HAP-1 (cell line): ENCODE results near the gene AUTS2.
A peak's percentile ranks its signal among the peaks of the same experiment; 100 is the strongest.

Experiments used
- DNase-seq, 2 experiments: peaks; one replicate each; pipeline ENCODE4 v3.0.0-alpha.2; 2016 to 2020; ENCODE audit warnings: low spot score in 2 of 2
- H3K27me3 ChIP-seq: fragments of 250-450 bp; sonication (Bioruptor Pico); 2 replicates; pipeline ENCODE4 v1.5.1; 2020; ENCODE audit warnings: low read depth, mild to moderate bottlenecking, moderate library complexity
- H3K36me3 ChIP-seq: fragments of 250-450 bp; sonication (Bioruptor Pico); replicated peaks from 2 replicates; pipeline ENCODE4 v1.5.1; 2020; ENCODE audit warnings: mild to moderate bottlenecking
- H3K4me1 ChIP-seq: fragments of 250-450 bp; sonication (Bioruptor Pico); 2 replicates; pipeline ENCODE4 v1.5.1; 2020; ENCODE audit warnings: mild to moderate bottlenecking
- H3K4me3 ChIP-seq: fragments of 250-450 bp; sonication (Bioruptor Pico); 2 replicates; pipeline ENCODE4 v1.5.1; 2020; ENCODE audit warnings: mild to moderate bottlenecking, moderate library complexity
- H3K9me3 ChIP-seq: fragments of 250-450 bp; sonication (Bioruptor Pico); 2 replicates; pipeline ENCODE4 v1.5.1; 2020; ENCODE audit warnings: mild to moderate bottlenecking, moderate library complexity
- in situ Hi-C: fragments of 300-500 bp; cut with MboI; formaldehyde crosslinking; loops from 3 replicates; pipeline ENCODE4 v1.14.3; 2020; ENCODE audit warnings: low sequenced_read_pairs, inconsistent platforms, mixed read lengths

Gene AUTS2

DNA sequence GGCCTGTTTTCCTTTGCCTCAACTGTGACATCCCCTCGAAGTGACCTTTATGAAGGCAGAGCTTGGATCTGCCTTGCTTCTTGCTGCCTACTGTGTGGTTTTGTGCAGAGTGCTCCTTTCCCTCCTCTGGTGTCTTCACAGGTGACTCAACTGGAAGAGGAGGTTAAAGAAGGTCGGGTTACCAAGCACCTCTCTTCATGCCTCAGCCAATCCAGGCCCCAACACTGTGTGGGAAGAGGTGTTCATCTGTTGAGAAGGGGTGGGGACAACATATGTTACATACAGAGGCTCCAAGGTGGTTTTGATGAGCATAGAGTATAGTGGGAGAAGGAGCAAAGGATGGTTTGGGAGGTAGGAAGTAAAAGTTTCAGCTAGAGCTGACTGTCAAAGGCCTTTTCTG is 155.7 kb downstream of the AUTS2 start:
- no peaks in the 10 kb centered on the region for H3K36me3 ChIP-seq
- in situ Hi-C loops = no loop called here
- H3K4me1 ChIP-seq = peaks cover 24% of the 10 kb centered on the region
- DNase-seq = no peak
- no peaks in the 10 kb centered on the region for H3K27me3 ChIP-seq
- no peaks in the 10 kb centered on the region for H3K9me3 ChIP-seq
- no peak overlapping the region for H3K4me3 ChIP-seq

DNA sequence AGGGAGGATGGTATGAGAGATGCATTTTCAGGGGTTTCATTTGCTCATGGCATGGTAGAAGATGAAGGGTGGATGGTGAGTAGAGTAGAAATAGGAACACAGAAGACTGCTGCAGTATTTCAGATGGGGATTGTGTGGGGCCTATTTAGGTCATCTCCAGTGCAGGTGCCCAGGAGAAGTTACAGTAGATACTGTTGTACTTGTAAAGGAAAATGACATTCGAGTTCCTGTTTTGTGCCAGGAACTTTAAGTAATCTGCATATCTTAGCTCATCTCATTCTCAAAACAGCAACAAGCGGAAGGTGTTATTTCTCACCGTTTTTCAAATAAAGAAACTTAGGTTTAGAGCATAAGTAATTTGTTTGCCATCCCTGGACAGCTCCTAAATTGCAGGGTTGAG is 156.2 kb downstream of the AUTS2 start:
- in situ Hi-C loops = no loop called here
- no peak overlapping the region for H3K4me3 ChIP-seq
- H3K36me3 ChIP-seq = no peaks in the 10 kb centered on the region
- H3K27me3 ChIP-seq = no peaks in the 10 kb centered on the region
- peaks cover 24% of the 10 kb centered on the region for H3K4me1 ChIP-seq
- DNase-seq = no peak
- H3K9me3 ChIP-seq = no peaks in the 10 kb centered on the region

DNA sequence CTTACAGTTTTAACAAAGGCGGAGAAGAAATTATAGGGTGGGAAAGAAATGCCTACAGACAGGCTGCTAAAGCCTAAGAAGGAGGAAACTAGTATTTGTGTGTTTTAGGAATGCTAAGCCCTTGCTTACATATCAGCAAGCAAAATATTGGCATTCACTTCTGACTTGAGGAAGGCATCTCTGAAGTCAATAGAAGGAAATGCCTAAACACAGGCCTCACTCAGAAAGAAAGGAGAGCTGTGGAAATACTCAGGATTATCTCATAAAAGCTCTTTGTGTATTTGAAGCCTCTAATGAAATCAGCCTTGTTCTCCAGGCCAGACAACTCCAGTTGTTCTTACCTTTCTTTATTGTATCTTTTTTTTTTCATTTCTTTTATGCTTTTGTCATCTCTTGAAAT is 158.0 kb downstream of the AUTS2 start:
- Histone ChIP-seq H3K36me3 (no peaks in the 10 kb centered on the region), H3K4me1 (peaks cover 21% of the 10 kb centered on the region), H3K9me3 (no peaks in the 10 kb centered on the region), H3K27me3 (no peaks in the 10 kb centered on the region), H3K4me3 (no peak overlapping the region)
- DNase-seq = peak in 1 of 2 experiments; percentile 91
- in situ Hi-C loops = no loop called here

DNA sequence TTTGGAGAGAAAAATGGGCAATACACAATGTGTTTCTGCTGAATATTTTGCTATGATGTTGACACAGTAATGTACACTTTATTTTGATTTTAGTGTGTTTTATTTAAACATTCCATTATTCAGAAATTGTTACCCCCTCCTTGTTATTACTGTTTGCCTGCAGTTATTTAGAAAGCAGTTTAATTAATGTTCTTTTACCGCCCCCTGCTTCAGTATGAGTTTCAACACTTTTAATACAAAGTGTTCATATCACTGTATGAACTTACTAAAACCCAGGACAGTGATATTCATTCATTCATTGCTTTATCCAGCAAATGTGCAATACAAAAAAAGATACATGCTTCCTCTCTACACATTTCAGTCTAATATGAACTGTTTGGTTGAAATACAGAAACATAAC is 159.3 kb downstream of the AUTS2 start:
- H3K36me3 ChIP-seq = no peaks in the 10 kb centered on the region
- no peaks in the 10 kb centered on the region for H3K27me3 ChIP-seq
- no peaks in the 10 kb centered on the region for H3K9me3 ChIP-seq
- in situ Hi-C loops = no loop called here
- H3K4me3 ChIP-seq = no peak overlapping the region
- DNase-seq = no peak
- peaks cover 24% of the 10 kb centered on the region for H3K4me1 ChIP-seq

DNA sequence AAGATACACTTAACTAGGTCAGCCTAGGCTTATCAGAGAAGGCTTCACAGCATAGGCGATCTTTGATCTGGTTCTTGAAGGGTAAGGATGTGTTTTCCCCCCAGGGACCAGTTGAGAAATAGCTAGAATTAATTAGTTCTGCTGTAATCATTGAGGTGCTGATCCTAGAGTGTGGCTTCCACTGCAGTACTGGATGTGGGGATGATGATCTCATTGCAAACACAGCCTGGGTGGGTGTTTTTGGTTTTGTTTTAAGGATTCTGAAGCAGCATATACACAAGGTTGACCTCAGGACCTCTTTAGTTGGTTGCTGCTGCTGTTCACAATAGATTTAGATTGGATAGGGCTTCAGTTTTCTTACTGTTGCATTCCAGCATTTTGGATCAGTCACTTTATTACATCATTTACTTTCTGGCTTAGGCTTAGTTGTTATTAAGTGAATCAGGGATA is 159.7 kb downstream of the AUTS2 start:
- Histone ChIP-seq H3K9me3 (no peaks in the 10 kb centered on the region), H3K27me3 (no peaks in the 10 kb centered on the region), H3K4me3 (no peak overlapping the region), H3K36me3 (no peaks in the 10 kb centered on the region), H3K4me1 (peaks cover 24% of the 10 kb centered on the region)
- DNase-seq = no peak
- in situ Hi-C loops = no loop called here

DNA sequence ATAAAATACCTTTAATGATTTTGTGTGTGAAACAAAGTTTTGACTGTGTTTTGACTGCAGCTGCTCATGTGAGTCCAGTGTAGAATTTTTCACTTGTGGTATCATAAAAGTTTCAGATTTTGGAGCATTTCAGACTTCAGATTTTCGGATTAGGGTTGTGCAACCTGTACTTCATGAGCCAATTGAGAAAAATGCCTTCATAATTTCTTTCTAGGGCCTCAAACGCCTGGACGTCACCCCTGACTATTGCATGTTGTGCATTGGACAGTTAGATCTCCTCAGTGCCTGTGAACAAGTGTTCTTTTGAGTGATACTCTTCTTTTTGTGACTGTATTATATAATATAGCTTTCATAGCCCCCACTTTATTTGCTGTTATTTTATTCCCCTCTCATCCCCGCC is 161.1 kb downstream of the AUTS2 start:
- H3K9me3 ChIP-seq = no peaks in the 10 kb centered on the region
- H3K4me1 ChIP-seq = peaks cover 24% of the 10 kb centered on the region
- no peak for DNase-seq
- H3K4me3 ChIP-seq = no peak overlapping the region
- no peaks in the 10 kb centered on the region for H3K36me3 ChIP-seq
- no peaks in the 10 kb centered on the region for H3K27me3 ChIP-seq
- in situ Hi-C loops = no loop called here

DNA sequence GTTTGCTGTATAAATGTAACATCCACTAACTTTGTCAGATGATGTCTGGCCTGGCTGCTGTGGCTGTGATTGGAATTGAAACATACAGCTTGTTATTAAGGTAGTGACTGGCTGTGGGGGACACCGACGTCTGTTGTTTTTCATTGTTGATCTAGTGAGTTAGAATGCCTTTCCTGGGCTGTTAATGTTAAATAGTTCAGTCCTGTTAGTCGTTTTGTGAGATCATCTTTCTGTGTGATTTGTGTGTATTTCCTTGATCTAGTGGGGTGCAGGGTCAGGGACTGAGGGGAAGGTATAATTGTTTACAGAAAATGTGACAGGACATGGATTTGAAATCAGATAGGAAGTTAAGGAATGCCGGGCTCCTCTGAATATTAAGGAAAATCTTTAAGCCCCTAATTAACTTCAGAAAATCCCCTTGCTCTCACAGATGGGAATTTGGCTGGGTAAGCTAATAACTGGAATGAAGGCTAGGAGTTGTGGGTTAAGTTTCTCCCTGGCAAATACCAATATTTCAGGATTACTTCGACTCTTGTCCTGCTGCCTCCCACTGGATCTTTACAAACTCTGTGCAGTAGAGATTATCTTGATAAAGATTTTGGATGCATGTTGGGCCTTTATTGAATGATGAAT is 163.1 kb downstream of the AUTS2 start:
- Histone ChIP-seq H3K9me3 (no peaks in the 10 kb centered on the region), H3K4me1 (peaks cover 14% of the 10 kb centered on the region), H3K4me3 (no peak overlapping the region), H3K27me3 (no peaks in the 10 kb centered on the region), H3K36me3 (no peaks in the 10 kb centered on the region)
- no peak for DNase-seq
- in situ Hi-C loops = no loop called here

DNA sequence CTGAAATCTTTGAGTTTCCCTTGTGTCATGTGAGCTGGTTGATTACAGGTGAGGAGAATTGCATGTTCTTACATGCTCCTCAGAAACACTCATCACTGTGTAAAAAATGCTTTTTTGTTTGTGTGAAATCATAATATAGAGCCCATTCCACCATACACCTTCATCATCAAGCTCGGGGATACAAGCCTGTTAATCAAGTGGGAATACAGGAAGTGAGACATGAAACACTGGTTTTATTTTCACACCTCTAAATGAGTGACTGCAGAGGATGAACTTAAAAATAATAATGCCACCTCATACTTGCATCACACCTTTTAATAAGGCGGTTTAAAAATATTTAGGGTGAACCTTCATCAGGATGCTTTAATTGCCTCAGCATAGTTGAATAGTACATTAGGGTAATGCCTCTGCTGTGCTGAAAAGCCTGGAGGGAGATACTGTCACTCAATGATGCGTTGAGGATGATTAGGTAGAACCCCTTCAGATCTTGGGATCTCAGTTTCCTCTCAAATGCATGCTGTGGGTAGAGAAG is 164.6 kb downstream of the AUTS2 start:
- in situ Hi-C loops = no loop called here
- H3K36me3 ChIP-seq = no peaks in the 10 kb centered on the region

DNA sequence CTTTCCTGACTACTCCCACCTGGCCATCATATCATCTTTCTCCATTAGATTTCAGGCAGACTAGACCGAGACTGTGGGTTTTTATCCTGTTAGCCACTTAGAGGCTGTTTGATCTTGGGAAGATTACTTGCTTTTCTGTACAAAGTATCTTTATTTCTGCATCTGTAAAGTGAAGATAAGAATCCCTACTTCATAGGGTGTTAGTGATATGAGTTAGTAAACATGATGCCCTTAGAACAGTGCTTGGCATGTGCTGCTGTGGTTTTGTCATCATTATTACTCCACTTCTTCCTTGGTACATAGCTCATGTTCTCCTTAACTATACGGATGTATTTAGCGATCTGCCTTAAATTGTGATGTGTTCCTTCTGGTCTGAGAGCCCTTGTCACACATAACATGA is 165.2 kb downstream of the AUTS2 start:
- Histone ChIP-seq H3K4me1 (peaks cover 3% of the 10 kb centered on the region; the same call in 1 of the 2 replicates), H3K27me3 (no peaks in the 10 kb centered on the region), H3K9me3 (no peaks in the 10 kb centered on the region), H3K36me3 (no peaks in the 10 kb centered on the region), H3K4me3 (no peak overlapping the region)
- in situ Hi-C loops = no loop called here
- DNase-seq = no peak

More for the DNA sequence above, 164.6 kb downstream of the AUTS2 start:
- Histone ChIP-seq H3K9me3 (no peaks in the 10 kb centered on the region), H3K27me3 (no peaks in the 10 kb centered on the region), H3K4me1 (peaks cover 7% of the 10 kb centered on the region), H3K4me3 (no peak overlapping the region)
- no peak for DNase-seq

DNA sequence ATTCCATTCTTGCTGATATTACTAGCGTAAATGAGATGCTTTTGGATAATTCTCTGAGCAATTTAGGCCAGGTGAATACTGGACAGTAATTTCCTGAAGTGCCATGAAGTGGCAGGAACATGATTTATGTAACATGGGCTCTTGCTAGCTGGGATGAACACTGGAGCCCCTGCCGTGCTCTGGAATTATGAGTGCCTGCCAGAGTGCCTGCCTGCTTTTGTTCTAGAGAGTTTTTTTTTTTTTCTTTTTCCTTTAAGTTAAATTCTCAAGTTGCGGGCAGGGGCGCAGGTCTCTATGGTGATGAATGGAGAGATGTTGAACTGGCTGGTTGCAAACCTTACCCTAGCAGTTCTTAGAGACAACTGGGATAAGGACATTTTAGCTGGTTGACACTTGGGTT is 165.9 kb downstream of the AUTS2 start:
- DNase-seq = no peak
- peaks cover 3% of the 10 kb centered on the region; the same call in 1 of the 2 replicates for H3K4me1 ChIP-seq
- no peaks in the 10 kb centered on the region for H3K27me3 ChIP-seq
- in situ Hi-C loops = no loop called here
- H3K36me3 ChIP-seq = no peaks in the 10 kb centered on the region
- no peaks in the 10 kb centered on the region for H3K9me3 ChIP-seq
- no peak overlapping the region for H3K4me3 ChIP-seq

DNA sequence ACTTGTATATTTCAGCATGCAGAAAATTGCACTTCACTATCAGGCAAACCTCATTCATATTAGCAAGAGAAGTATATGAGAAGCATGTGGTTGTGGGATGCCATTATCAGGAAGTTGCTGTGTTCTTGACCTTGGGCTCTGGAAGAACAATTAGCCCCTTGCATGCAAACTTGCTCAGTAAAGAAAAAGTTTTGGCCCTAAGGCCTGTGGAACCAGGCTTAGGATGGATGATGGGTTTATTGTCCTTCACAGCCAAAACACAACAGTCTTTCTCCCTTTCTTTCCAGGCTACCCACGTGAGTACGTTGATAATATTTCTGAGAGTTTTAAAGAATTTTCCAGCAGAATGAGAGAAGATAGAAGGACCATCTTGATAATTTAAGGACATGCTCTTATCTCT is 166.4 kb downstream of the AUTS2 start:
- Histone ChIP-seq H3K4me1 (peaks cover 3% of the 10 kb centered on the region; the same call in 1 of the 2 replicates), H3K4me3 (no peak overlapping the region), H3K27me3 (no peaks in the 10 kb centered on the region), H3K9me3 (no peaks in the 10 kb centered on the region), H3K36me3 (no peaks in the 10 kb centered on the region)
- no peak for DNase-seq
- in situ Hi-C loops = no loop called here

DNA sequence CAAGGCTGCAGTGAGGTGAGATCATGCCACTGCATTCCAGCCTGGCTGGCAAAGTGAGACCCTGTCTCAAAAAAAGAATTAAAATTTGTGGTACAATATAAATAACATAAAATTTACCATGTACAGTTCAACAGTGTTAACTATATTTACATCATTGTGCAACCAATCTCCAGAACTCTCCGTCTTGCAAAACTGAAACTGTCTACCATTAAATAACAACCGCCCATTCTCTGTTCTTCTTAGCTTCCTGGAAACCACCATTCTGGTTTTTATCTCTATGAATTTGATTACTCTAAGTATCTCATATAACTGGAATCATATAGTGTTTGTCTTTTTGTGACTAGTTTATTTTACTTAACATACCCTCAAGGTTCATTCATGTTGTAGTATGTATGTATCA is 167.6 kb downstream of the AUTS2 start:
- Histone ChIP-seq H3K36me3 (no peaks in the 10 kb centered on the region), H3K4me3 (no peak overlapping the region), H3K4me1 (peaks cover 10% of the 10 kb centered on the region), H3K27me3 (no peaks in the 10 kb centered on the region), H3K9me3 (no peaks in the 10 kb centered on the region)
- in situ Hi-C loops = no loop called here
- DNase-seq = no peak

DNA sequence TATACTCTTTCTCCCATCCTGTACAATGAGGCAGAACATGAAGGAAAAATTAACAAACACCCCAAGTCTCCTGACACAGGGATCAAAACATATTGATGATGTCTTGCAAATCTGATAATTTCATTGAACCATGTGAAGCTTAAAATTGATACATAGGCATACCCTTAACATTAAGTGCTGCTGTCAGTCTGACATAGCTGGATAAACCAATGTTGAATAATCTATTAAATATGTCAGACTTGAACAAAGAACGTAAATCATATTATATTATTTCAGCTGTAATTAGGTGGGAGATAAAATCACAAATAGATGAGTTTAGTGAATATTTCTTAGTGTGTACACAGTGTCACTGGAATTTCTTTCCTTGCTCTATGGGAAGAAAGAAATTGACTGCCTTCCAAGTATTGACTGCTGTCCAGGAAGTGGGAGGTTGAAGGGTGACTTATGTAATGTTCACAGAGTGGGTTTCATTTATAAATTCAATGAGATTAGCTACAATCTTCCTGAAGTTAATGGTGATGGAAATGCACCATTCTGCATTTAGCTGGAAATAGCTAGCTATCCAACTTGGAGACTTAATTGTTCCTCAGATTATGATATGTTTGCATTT is 170.8 kb downstream of the AUTS2 start:
- H3K4me1 ChIP-seq = peaks cover 36% of the 10 kb centered on the region
- H3K27me3 ChIP-seq = no peaks in the 10 kb centered on the region
- H3K36me3 ChIP-seq = no peaks in the 10 kb centered on the region
- no peak for DNase-seq
- H3K4me3 ChIP-seq = no peak overlapping the region
- no peaks in the 10 kb centered on the region for H3K9me3 ChIP-seq
- in situ Hi-C loops = no loop called here

DNA sequence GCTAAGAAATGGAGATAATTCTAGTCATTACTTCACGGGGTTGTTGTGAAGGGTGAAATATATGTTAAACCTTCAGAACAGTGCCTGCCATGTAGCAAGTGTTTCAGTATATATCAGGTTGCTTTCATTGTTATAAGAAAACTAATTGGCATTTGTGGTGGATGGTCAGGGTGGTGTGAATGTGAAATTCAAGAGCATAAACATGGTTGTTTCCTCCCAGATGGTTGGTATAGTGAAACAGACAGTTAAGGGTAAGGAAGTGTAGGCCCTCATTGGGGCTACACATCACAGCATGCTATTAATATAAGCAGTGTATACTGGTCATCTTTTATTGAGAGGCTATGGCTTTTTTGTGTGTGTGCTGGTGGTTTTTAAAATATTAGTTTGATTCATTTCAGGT is 171.6 kb downstream of the AUTS2 start:
- in situ Hi-C loops = no loop called here
- no peak overlapping the region for H3K4me3 ChIP-seq
- DNase-seq = no peak
- no peaks in the 10 kb centered on the region for H3K9me3 ChIP-seq
- peaks cover 40% of the 10 kb centered on the region for H3K4me1 ChIP-seq
- H3K36me3 ChIP-seq = no peaks in the 10 kb centered on the region
- H3K27me3 ChIP-seq = no peaks in the 10 kb centered on the region
